ENCODE measurements around the gene AKAP12.
"Not testable (repeated sequence)": the region's sequence is repeated elsewhere in the genome, so short reads cannot be mapped to it uniquely, and the experiment has no call there.

AKAP12 gene

GRCh38 chr6:151379933-151380847 lies 140.4 kb downstream of the AKAP12 start:
- DNase-seq (ENCODE audit: low read depth) = no peak

DNA sequence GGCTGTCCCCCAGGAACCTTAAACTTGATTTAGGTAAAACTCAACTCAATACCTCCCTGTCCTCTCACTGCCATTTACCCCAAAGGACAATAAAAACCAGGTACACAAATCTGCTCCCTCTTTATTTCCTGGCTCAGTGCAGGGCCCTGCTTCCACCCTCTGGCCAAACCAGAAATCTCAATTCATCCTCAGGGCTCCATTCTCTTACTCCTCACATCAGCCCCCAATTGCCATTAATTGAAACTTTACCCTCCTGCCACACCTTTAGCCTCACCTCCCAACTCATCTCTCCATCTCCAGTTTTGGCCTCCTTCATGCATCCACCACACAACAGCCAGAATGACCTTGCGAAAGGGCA lies 141.1 kb downstream of the AKAP12 start:
- no peak for DNase-seq (ENCODE audit: low read depth)

DNA sequence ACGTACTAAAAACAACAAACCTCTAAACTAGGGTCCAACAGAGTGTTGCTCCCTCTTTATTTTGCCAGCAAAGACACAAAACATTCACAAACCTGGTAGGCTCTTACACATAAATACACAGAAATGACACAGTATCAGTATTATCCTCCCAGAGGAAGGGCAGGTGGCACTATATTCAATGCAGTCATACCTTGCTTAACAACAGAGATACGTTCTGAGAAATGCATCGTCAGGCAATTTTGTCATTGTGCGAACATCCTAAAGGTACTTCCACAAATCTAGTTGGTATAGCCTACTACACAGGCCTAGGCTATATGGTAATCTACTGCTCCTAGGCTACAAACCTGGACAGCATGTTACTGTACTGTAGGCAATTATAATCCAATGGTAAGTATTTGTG lies 142.0 kb downstream of the AKAP12 start:
- no peak for DNase-seq (ENCODE audit: low read depth)

- not testable (repeated sequence) for DNase-seq (ENCODE audit: low read depth)
These were observed 142.9 kb downstream of the AKAP12 start for GRCh38 chr6:151382631-151383030.

GRCh38 chr6:151384151-151384550 lies 144.4 kb downstream of the AKAP12 start:
- DNase-seq (ENCODE audit: low read depth) = no peak

GRCh38 chr6:151385177-151385576 lies 145.4 kb downstream of the AKAP12 start:
- DNase-seq (ENCODE audit: low read depth) = no peak

GRCh38 chr6:151387175-151387970 lies 147.6 kb downstream of the AKAP12 start:
- peak; percentile 87 for DNase-seq (ENCODE audit: low read depth)

- DNase-seq (ENCODE audit: low read depth) = no peak
These were observed 148.5 kb downstream of the AKAP12 start for GRCh38 chr6:151388236-151388635.

- DNase-seq (ENCODE audit: low read depth) = no peak
These were observed 149.3 kb downstream of the AKAP12 start for GRCh38 chr6:151388997-151389617.

DNA sequence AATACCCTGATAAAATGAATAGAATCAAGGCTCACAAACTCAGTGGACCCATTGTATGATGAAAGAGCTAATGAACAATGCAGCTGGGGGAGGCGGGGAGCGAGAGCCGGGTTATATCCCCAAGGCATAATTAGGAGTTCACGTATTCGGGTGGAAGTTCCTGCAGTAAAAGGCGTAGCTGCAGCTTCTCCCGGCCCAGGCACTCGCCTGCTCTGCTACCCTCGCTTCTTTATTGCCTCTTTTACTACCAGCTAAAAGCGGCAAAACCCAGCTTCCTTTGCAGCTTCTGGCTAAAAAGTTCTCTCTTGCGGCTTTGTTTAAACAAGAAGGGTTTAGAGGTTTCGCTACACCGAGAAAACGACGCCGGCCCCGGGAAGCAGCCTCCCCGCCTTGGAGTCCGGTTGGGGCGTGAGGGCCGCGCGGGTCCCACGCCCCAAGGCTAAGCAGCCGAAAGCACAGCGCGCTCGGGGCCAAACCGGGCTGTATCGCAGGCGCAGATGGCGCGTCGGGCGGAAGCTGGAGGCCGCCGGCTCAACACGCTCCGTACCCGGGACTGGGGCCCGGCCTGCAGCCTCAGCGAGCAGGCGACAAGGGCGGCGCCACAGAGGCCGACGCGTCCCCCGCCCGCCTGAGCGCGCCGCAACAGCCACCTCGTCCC lies 150.0 kb downstream of the AKAP12 start:
- DNase-seq (ENCODE audit: low read depth) = peak; percentile 89

DNA sequence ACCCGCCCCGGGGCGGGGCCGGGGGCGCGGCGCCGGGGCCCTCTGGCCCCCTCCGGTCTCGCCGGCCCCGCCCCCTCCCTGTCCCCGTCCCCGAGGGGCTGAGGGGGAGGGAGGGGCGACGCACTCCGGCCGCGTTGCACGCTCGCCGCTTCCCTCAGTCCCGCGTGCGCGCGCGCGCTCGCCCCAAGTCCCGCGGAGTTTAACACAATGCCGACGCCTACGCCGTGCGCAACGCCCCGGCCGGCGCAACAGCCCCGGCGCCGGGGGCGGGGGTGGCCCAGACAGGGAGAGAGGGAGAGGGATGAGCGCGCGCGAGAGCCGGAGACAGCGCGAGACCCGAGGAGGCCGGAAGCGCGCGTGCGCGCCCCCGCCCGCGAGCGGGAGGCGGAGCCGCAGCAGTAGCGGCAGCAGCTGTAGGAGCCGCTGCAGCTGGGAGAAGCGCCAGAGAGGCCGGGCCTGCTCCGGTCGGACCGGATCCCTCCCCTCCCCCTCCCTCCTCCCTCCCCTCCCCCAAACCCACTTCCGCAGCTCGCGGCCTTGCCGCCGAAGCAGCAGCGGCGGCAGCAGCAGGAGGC lies 150.6 kb downstream of the AKAP12 start:
- DNase-seq (ENCODE audit: low read depth) = peak; percentile 99

DNA sequence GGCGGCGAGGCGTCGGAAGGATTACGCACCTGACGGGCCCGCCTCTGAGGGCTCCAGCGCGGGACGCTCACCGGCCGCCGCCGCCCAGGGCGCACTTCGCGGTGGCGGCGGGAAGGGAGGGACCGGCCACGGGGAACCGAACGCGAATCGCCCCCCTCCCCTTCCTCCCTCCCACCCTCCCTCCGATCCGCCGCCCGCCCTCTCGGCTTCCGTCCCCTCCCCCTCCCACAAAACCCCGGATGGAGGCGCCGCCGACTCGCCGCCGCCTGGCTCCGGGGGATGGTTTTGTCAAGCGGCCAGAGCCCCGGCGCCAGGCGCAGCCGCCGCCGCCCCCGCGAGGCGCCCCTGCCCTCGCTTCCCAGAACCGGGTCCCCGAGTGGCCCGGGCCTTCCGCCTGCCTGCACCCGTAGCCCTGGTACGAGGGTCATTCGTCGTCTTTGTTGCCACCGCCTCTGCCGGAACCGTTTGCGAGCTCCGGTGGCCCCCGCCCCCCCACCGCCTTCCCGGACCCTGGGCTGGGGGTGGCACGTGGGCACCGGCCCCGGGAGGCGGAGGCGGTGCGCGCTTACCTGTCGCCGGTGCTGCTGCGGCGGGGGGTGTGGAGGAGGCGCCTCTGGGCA lies 151.2 kb downstream of the AKAP12 start:
- peak; percentile 71 for DNase-seq (ENCODE audit: low read depth)

DNA sequence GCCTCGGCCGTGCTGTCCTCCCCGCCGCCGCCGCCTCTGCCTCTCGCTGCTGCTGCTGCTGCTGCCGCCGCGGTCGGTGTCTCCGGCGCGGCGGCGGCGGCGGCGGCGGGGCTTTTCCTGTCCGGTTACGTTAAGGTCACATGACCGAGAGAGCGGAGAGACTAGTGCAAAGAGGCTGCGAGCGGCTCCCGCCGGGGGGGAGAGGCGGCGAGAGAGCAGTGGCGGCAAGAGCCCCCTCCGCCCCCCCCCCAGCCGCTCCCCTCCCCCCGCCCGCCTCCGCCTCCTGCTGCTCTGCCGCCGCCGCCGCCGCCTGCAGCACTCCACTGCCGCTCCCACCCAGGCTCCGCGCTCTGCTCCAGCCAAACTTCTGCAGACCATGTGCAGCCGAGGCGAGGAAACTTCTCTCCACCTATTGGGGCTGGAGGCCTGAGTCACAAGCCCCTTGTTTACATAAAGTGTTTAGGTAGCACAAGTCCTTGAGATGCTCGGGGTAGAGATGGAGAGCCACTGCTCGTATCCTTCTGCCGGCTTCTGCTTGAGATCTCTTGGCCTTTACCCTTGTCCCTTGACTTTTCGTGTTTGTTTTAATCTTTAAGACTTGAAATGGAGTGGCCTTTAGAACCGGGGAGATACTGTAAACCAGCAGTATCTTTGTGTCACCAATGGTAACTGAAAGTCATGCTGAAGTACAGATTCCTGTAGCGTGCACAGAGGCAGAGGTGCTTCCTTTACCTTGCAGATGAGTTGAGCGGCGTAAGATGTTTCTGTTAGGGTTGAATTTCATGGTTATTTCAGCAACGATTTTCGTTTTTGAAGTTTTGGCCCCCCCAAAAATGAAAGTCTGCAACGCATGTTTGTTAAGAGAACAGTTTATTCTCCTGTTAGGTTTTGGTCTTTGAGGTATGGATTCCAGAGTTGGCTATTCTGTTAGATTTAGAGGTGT lies 152.0 kb downstream of the AKAP12 start, which contains the start of gene ZBTB2:
ZBTB2 (minus strand) TSS at position 89 of the 943 bp plus-strand sequence. CDS start 17,922 bp downstream, outside the sequence.
- peak; percentile 76 for DNase-seq (ENCODE audit: low read depth)

- no peak for DNase-seq (ENCODE audit: low read depth)
These were observed 152.7 kb downstream of the AKAP12 start for GRCh38 chr6:151392427-151392826.

DNA sequence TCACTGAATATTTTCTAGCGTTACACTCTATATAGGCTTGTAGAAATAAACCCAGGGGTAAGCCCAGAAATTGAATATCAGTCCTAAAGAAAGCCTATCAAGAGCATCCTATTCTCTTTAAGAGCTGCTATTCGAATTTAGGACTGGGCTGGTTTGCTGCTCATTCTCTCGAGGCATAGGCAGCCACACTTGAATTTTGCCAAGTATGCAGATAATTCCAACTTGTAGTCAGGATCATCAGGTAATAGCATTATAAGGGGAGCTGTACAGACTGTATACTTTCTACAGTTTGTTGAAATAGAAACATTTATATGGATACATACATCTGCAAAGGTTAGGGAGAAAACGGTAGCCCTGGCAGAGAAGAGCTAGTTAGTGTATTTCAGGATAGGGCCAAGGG lies 153.6 kb downstream of the AKAP12 start:
- DNase-seq (ENCODE audit: low read depth) = no peak

DNA sequence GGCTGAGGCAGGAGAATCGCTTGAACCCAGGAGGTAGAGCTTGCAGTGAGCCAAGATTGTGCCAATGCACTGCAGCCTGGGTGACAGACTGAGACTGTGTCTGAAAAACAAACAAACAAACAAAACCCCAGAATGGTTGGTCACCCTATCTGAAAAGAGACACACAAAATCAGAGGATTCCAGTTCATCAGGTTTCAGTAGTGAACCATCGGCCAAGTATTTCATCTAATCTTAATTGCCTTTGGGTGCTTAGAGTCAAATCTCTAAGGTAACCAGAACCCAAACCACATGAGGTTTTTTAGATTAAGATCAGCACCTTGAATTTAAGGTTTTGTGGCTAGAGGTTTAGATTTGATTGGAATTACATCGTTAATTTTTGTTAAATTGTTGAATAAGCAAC lies 159.9 kb downstream of the AKAP12 start:
- DNase-seq (ENCODE audit: low read depth) = no peak

GRCh38 chr6:151400473-151400872 lies 160.7 kb downstream of the AKAP12 start:
- DNase-seq (ENCODE audit: low read depth) = peak; percentile 82

DNA sequence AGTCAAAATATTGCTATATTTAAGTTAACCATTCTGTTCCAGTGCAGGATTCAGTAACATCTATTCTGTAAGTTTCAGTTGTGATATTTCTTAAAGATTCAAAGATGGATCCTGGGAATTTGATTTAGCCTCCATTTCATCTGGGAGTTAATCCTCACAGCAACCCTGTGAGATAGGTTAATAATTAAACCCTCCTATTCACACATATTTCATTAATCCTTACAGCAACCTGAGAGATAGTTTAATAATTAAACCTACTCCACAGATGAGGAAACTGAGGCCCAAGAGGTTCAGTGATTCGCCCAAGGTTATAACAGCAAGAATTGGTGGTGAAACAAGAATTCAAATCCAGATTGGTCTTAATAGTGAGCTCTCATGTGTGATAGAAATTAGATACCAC lies 162.5 kb downstream of the AKAP12 start:
- no peak for DNase-seq (ENCODE audit: low read depth)

DNA sequence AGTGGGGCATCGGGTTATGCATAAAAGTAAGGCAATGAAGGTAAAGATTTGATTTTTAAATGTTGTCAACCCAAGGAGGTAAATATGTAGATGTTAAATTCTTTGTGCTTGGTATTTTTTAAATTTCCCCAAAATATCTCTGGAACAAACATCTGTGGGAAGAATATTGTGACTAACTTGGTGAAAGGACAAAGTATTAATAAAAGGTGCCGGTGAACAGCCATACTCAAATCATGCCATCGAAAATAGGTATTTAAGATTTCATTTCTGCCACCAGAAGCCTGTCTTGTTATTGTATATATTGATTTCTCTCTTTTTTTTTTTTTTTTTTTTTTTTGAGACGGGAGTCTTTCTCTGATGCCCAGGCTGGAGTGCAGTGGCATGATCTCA lies 164.1 kb downstream of the AKAP12 start:
- DNase-seq (ENCODE audit: low read depth) = no peak

Measured in EH (cell line).